Middle frontal gyrus (tissue), 1 donor: Measurements from ENCODE around the gene HOXD11.

ENCODE experiments used
- DNase-seq: peaks from one replicate; pipeline ENCODE4 v3.0.0-alpha.2; 2015; ENCODE audit warnings: low spot score; ENCODE audit errors: extremely low spot score

HOXD11 gene

DNA sequence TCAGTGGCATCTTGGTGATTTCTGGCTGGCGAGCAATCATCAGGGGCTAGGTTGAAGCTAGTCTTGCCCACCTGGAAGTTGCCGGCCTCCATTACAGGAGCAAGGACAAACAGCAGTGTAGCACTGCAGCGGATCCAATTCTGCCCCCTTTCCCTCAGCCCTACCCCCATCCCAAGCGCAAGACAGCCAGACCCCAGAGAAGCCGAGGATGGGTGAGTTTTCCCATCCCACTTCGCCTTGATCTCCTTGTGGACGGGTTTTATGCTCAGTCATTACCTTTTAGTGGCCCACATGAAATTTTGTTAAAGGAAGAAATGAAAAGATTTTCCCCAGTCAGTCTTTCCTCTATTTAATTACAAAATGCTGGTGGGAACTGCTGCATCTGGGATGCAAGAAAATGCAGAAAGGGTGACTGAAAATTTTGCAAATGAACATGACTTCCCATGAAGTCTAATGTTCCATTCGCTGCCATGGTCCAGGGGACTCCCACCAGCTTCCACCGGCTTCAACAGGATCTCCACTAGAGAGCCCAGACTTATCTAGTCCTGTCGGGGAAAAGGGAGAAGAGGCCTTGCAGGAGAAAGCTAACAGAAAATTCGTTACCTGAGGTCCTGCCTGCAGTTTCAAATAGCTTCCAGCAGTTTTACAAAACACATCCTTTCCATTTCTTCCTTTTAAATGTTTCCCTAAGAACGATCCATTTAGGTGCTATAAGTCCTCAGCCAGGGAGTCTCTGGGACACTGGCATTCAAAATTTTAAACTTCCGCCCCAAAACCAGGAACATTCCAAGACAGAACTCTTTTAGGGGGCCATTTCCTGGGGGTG lies 13.5 kb downstream of the HOXD11 start:
- DNase-seq: no peak

DNA sequence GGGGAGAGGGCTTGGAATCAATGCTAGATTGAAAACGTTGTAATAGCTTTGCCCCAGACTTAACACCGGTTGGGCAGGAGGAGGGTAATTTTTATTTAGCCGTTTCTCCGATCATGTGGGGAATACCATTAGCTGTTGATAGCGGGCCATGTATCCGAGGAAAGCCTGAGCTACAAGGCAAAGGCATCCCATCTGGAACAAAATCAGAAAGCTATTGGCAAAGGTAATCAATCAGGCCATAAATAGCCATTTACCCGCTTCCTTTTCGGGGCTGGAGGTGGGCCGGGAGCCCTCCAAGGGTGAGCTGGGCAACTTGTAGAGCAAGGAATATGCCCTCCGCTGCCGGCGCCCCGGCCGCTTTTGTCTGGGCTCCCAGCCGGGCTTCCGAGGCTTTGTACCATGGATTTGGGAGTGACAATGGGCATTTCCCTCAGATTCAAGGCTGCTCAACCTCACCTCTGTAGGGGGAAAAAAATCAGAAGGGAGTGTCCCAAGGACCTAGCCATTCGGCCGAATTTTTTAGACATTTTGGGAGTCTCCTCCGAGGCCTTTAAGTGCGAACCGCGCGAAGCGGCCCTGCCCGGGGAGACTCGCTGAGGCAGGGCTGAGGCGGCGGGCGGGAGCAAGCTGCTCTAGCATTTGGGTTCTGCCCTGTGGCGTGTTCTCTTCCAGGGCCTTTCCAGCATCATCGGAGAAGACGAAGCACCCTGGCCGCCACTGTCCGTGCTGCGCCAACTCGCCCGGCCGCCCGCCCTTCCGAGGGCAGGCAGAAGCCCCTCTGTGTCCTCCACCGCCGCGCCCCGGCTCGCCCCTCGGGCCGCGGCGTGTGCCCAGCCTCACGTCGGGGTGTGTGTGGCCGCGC lies 14.3 kb downstream of the HOXD11 start:
- DNase-seq: no peak

DNA sequence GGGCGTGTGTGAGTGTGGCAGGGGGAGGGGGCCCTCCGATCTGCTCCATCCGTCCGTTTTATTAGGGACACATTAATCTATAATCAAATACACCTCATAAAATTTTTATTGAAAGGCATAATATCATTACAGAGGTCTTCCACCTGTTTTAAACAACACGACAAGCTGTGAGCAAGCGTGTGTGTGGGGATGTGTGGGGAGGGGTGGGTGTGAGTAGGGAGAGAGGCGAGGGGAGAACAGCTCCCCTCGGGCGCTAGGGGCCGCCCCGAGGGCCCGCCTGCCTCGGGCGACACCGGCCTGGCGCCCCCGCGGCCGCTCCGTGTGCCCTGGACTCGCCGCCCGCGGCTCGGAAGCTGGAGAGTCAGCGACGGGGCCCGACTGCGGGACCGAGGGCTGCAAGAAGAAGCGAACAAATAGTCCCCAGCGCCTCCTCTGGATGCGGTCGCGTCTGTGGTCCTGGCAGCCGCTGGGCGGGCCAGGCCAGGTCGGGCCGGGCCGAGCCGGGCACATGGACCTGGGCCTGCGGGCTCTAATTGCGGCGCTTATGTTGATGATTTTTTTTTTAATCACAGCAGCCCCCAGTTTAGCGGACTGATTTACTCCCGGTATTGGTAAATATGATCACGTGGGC lies 15.1 kb downstream of the HOXD11 start:
- no peak for DNase-seq

DNA sequence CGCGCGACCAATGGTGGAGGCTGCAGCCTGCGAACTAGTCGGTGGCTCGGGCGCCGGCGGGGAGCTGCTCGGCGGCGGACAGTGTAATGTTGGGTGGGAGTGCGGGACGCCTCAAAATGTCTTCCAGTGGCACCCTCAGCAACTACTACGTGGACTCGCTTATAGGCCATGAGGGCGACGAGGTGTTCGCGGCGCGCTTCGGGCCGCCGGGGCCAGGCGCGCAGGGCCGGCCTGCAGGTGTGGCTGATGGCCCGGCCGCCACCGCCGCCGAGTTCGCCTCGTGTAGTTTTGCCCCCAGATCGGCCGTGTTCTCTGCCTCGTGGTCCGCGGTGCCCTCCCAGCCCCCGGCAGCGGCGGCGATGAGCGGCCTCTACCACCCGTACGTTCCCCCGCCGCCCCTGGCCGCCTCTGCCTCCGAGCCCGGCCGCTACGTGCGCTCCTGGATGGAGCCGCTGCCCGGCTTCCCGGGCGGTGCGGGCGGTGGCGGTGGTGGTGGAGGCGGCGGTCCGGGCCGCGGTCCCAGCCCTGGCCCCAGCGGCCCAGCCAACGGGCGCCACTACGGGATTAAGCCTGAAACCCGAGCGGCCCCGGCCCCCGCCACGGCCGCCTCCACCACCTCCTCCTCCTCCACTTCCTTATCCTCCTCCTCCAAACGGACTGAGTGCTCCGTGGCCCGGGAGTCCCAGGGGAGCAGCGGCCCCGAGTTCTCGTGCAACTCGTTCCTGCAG lies 15.8 kb downstream of the HOXD11 start, which contains the start of gene HOXD9:
TSS of gene HOXD9 (plus strand) at position 37 of the 728 bp plus-strand sequence. CDS start at position 87, 50 bp downstream.
- DNase-seq: no peak

DNA sequence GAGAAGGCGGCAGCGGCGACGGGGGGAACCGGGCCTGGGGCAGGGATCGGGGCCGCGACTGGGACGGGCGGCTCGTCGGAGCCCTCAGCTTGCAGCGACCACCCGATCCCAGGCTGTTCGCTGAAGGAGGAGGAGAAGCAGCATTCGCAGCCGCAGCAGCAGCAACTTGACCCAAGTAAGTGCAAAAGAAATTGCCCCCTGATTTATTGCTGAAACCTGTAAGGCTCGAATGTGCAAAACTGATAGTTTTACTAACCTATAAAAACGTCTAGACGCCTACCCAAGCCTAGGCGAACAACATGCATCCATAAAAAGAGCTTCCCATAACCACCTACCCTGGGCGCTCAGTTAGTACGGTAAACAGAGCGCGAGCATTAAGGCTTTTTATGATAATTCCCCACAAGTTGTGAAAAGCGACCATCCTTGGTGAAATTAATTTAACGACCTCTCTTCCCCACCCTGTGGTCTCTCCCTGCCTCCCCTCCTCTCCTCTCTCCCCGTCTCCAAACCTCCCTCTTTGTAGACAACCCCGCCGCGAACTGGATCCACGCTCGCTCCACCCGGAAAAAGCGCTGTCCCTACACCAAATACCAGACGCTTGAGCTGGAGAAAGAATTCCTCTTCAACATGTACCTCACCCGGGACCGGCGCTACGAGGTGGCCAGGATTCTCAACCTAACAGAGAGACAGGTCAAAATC lies 16.5 kb downstream of the HOXD11 start:
- DNase-seq: no peak

DNA sequence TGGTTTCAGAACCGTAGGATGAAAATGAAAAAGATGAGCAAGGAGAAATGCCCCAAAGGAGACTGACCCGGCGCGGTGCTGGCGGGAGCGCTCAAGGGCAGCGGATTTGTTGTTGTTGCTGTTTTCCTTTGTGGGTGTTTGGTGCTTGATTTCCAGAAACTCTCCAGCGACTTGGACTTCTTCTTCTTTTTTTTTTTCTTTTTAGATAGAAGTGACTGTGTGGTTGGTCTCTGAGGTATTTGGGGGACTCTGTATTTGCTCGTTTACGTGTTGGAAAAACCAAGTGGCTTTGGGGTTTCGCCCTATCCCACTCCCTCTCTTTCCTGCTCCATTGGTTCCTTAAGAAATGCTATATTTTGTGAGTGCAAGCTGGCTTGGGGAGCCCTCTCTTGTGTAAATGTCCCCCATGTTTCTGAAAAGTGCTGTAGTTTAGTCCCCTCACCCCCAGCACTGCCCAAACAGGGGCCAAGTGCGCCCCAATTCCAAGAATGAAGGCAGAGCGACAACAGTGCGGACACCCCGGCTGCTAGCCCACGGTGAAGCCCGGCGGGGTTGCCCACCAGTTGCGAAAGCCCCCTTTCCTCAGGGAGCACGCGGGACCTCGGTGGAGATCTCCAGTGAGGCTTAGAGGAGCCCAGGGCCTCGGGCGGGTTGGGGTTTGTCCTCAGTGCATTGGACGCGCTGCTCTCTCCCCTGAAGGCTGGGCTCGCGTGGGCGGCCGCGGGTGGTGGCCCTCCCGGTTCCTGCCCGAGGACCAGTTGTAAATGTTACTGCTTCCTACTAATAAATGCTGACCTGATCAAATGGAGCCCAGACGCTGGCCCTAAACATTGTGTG lies 17.2 kb downstream of the HOXD11 start:
- DNase-seq: no peak

DNA sequence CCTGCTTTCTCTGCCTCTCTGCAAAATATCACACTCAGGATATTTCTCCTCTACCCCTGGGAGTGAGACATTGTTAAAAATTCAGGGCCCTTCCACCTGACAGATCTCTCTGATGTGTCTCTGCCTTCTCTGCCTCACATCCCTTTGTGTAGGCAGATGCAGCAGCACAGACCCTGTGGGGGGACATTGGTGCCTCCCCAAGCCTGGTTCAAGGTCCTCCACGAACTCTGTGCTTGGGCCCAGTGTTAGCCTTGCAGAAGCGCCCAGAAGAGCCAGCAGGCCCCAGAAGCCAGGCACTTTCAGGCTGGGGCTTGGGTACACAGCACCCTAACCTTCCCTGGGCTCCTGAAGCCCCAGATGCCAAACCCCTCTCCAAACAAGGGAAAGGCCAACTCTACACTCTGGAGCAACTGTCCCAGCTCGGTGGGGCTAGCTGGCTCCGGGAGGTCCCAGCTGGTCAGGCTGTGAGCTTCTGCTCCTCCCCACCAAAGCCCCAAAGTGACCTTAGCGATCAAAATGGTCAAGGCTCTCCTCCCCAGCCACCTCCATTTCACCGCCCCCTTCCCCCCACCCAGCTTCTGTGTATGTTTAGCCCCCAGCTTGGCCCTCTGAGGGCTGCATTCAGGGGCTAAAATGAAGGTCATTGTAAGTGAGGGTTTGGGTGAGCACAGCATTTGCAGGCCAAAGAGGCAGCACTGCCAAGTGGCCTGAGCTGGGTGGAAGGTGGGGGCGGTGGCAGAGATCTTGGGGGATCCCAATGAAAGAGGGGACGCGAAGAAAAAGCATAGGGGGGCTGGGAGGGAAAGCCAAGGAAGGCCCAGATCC lies 18.1 kb downstream of the HOXD11 start:
- no peak for DNase-seq

DNA sequence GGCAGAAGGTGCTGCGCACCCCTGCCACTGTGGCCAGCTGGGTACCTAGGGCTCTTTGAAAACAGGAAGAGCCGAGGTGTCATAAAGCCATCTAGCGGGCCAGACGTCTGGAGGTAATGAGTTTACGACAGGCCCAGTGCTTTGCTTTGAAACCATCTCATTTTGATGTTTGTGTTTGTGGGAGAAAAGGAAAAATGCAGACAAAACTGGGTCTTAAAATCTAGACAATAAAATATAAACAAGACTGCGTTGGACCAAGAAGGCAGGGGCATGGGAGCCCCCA lies 18.6 kb downstream of the HOXD11 start:
- no peak for DNase-seq

DNA sequence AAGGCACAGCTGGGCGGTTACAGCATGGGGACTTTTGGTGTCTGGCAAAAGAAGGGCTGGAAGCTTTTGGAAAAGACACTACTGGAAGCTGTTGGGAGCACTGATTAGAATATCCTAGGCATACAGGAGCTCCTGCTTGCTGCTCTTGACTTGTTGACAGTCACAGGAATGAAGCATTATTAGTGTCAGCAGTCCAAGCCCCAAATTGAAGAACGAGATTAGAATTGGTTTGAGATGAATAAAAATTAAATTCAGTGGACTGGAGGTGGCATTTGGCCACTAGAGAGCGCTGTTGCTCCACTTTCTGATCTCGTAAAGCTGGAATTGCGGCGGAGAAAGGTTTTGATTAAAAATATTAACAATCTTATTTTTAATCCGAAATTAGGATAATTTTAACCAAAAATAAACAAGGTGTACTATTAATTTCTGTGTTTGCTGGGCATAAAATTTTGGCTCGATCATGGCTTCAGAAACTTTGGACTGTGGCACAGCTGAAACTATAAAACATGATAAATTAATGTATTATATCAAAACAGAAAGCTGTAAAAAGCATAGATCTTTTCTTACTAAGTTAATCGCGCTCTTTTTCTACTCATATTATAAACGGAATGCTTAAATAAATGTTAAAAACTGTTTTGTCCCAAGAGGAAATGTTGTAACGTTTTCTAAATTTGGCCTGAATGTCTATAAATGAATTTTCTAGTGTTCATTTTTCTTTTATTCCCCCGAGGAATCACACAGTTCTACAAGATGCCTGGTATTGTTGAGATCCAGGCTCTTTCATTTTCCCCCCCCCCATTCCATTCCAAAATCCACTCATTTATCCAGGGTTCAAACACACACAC lies 20.1 kb downstream of the HOXD11 start:
- DNase-seq: no peak

DNA sequence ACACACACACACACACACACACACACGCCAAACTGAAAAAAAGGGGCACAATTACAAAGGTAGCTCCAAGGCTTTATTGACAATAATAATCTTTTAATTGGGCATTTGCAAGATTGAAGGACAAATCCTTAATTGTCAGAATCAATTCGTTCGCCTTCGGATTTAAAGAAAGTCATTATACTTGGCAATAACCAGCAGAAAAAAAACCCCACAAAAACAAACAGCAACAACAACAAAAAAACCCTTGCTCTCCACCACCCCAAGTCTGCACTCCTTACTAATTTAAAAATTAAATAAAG lies 20.6 kb downstream of the HOXD11 start:
- no peak for DNase-seq

DNA sequence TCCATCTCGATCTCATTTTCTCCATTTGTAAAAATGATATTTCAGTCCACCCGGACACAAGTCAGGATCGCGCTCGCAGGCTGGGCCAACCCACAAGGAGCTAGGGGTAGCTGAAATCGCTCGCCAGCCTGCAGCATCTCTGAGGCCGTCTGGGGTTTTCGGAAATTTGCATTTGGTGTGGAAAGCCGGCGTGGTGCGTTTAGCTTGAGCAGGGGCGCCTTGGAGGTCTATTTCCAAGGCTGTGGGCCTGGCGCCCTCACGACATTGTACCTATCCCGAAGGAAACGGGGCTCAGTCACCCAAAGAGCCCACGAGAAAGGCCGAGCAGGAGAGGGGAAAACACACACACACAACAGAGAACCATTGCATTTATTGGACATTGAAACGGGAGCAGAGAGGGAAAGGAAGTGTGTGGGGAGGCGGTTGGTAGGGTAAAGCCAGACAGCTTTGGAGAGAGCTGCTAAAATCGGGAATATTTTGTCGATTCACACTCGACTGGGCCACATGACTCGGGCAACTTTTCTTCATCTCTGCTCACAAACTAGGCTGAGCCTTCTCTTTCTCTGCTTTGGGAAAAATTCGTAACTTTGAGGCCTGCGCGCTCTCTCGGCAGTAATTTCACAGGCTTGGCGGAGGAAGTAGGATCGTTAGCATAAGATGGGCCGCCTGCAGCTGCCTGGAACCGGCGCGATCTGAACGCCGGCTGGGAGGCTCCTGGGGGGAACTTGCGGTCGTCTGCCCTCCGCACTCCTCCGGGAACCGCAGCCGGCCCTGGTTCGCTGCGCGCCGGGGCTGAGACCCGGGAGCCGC lies 21.3 kb downstream of the HOXD11 start:
- no peak for DNase-seq

DNA sequence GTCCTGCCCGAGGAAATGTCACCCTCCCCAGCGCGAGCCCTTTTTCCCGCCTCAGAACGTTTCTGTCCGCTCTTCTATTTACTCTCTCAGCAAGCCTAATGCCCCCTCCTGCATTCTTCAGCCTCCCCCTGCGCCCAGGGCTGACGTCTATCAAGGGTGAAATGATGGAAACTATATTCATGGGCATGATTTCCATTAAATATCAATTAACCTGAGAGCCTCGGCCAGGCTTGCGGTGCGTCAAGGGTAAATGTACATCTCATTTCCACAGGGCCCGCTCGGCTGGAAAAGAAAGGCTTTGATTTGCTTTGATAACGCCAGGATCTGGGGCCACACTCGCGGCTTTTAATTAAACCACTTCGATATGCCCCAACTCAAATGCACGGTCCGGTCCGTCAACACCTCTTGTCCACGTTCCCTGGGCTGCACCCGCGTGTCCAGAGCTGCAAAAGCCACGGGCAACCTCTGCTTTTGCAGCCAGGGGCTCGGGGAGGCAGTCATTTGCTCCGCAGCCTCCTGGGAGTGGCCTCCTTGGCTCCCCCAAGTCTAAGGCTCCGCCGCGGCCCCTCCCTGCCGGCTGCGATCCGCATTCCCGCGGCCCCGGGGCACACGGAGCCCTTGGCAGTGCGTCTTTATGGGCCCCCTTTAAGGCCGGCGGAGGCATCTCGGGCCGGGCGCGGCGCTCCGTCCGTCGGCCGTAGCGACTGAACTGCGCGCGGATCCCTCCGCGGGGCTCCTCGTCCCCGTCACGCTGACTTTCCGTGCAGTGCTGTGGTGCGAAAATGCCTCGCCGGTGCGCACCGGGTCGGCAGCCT lies 22.1 kb downstream of the HOXD11 start, which contains the start of gene HOXD8:
TSS of gene HOXD8 (plus strand) at position 724 of the 815 bp plus-strand sequence. CDS start 662 bp downstream, outside the sequence.
- DNase-seq: no peak

DNA sequence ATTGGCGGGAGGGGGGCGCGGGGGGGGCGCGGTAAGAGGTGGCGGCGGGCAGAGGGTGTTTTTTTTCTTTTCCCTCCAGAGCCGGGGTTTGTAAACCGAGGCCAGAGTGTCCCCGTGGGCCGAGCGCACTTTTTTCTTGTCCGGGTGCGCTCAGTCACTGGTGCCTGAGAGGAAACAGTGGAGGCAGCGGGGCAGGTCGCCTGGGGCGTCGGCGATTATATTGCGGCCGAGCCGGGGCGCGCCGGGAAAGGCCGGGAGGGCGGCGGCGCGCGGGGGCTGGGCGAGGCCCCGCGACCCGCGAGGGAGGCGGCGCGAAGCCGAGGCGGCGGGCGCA lies 22.7 kb downstream of the HOXD11 start:
- no peak for DNase-seq

DNA sequence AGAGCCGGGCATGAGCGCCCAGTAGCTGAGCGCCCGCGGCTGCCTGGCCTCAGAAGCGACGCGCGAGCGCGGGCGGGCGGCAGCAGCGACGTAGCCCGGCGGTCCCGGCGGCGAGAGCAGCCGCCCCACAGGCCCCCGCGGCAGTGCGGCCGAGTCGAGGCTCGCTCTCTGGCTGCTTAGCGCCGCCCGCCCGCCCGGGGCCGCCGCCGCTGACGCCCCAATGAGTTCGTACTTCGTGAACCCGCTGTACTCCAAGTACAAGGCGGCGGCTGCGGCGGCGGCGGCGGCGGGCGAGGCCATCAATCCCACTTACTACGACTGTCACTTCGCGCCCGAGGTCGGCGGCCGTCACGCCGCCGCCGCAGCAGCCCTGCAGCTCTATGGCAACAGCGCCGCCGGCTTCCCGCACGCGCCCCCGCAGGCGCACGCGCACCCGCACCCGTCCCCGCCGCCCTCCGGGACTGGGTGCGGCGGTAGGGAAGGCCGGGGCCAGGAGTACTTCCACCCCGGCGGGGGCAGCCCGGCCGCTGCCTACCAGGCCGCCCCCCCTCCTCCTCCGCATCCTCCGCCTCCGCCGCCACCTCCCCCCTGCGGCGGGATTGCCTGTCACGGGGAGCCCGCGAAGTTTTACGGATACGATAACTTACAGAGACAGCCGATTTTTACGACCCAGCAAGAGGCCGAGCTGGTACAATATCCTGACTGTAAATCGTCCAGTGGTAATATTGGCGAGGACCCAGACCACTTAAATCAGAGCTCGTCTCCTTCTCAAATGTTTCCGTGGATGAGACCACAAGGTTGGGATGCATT lies 23.3 kb downstream of the HOXD11 start:
- no peak for DNase-seq

DNA sequence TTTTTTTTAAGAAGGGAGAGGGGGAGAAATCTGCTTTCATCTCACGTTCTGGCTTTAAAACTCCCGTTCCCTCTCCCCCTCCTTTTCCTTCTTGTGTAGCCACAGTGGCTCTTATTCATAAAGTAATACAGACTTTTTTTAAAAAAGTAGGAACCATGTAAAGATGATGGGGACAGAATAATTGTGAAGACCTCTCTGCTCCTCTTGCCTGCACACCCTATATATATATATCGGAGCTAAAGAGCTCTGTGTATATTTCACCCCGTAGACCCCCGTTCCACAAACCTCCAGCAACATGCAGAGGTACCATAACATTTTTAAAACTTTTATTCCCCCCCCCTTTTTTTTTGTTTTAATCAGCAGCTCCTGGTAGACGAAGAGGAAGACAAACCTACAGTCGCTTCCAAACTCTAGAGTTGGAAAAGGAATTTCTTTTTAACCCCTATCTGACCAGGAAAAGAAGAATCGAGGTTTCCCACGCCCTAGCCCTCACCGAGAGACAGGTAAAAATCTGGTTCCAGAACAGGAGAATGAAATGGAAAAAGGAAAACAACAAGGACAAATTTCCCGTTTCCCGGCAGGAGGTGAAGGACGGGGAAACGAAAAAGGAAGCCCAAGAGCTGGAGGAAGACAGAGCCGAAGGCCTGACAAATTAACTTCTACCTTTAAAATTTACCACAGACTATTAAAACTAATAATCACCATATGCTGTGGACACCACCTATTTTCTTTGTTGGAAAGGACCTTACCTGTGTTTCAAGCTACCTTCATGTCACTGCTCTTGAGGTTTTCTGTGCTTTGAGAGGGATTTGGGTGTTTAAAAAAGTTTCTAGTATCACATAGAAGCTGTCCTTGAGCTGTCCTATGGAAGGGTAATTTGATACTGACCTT lies 24.1 kb downstream of the HOXD11 start:
- DNase-seq: no peak
